Fibroblast of the aortic adventitia (primary cell): ENCODE results near the gene NDUFB10. TPM values are rescaled to one million over a fixed set of nuclear protein-coding genes. Genes with fewer than 3 reads are reported as not detected.
"Not testable (repeated sequence)": the region's sequence is repeated elsewhere in the genome, so short reads cannot be mapped to it uniquely, and the experiment has no call there.

Source experiments
- DNase-seq: peaks from one replicate; pipeline ENCODE4 v3.0.0-alpha.2; 2010; ENCODE audit warnings: low read depth
- H3K4me3 ChIP-seq: 2 replicates; pipeline ENCODE4 v1.5.1; 2011; ENCODE audit warnings: low read depth, mild to moderate bottlenecking, control low read depth, low read length, moderate library complexity
- total RNA-seq: library from RNA; depleted of rRNA; stranded (reverse); fragments of >200 nt; gene quantifications from 2 replicates; pipeline ENCODE4 v1.2.3, GENCODE V29; 2012; ENCODE audit warnings: low replicate concordance
- TF ChIP-seq, protein P1 (sequence below): IDR thresholded peaks from 2 replicates; pipeline ENCODE4 v1.5.1; 2011; ENCODE audit warnings: mild to moderate bottlenecking, low read length, control low read depth, inconsistent platforms; ENCODE audit not compliant: insufficient read depth

Gene NDUFB10
- total RNA-seq, 1 donor: 105 TPM

DNA sequence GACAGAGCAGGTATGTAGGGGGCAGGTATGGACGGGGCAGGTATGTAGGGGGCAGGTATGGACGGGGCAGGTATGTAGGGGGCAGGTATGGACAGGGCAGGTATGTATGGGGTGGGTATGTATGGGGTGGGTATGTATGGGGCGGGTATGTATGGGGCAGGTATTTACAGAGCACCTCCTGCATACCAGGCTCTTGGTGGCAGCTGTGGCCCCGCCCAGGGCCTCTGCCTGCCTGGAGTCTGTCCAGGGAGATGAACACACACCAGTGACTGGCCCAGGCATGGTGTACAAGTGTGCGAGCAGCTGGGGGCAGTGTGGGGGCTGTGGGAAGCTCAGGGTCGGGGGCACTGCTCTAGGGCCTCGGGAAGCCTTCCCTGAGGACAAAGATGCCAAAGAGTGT, 9.3 kb upstream of the NDUFB10 start:
- TF ChIP-seq, protein P1, sequence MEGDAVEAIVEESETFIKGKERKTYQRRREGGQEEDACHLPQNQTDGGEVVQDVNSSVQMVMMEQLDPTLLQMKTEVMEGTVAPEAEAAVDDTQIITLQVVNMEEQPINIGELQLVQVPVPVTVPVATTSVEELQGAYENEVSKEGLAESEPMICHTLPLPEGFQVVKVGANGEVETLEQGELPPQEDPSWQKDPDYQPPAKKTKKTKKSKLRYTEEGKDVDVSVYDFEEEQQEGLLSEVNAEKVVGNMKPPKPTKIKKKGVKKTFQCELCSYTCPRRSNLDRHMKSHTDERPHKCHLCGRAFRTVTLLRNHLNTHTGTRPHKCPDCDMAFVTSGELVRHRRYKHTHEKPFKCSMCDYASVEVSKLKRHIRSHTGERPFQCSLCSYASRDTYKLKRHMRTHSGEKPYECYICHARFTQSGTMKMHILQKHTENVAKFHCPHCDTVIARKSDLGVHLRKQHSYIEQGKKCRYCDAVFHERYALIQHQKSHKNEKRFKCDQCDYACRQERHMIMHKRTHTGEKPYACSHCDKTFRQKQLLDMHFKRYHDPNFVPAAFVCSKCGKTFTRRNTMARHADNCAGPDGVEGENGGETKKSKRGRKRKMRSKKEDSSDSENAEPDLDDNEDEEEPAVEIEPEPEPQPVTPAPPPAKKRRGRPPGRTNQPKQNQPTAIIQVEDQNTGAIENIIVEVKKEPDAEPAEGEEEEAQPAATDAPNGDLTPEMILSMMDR: no peak
- DNase-seq: no peak

DNA sequence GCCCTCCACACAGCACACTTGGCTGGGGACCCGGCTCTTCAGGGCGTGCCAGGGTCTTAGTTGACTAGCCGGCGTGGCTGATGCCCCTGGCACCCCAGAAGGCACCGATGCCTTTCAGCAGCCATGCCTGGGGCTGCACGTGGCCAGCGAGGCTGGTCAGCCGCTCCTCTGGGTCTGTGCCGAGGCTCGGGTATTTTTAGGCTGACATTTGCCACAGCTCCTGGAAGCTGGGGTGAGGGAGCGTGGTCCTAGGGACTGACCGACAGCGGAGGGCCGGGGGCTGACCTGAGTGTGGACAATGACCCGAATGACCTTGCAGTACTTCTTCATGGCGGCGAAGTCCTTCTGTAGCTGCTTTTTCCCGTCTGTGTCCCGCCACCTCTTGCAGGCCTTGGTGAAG, 8.8 kb upstream of the NDUFB10 start:
- TF ChIP-seq, protein P1: no peak
- no peak for DNase-seq
- no peak overlapping the region for H3K4me3 ChIP-seq

More for the DNA sequence above, 9.3 kb upstream of the NDUFB10 start:
- no peak overlapping the region for H3K4me3 ChIP-seq

DNA sequence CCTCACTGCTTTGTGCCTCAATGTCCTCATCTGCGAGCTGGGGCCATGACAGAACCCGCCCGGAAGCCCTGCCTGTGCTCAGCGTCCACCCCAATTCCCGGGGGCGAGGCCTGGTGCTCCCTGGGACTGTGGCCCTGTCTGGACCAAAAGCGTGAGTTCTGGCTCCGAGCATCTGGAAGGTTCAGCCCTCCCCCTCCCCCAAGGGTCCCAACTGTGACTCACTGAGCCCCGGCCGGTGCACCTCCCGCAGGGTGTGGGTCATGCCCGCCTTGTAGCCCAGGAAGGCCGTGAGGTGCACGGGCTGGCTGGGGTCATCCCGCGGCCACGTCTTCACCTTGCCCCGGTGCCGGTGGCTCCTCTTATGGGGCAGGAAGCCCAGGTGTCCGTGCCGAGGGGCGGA, 5.6 kb upstream of the NDUFB10 start:
- DNase-seq: no peak
- TF ChIP-seq, protein P1: no peak
- no peak overlapping the region for H3K4me3 ChIP-seq

DNA sequence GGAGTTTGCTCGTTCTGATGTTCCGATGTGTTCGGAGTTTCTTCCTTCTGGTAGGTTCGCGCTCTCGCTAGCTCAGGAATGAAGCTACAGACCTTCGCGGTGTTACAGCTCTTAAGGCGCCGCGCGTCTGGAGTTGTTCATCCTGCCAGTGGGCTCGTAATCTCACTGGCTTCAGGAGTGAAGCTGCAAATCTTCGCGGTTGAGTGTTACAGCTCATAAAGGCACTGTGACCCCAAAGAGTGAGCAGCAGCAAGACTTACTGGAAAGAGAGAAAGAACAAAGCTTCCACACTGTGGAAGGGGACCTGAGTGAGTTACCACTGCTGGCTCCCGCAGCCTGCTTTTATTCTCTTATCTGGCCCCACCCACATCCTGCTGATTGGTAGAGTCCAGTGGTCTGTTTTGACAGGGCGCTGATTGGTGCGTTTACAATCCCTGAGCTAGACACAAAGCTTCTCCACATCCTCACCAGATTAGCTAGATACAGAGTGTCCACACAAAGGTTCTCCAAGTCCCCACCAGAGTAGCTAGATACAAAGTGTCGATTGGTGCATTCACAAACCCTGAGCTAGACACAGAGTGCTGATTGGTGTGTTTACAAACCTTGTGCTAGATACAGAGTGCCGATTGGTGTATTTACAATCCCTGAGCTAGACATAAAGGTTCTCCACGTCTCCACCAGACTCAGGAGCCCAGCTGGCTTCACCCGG, 1.8 kb upstream of the NDUFB10 start:
- DNase-seq, H3K4me3 ChIP-seq: not testable (repeated sequence)

DNA sequence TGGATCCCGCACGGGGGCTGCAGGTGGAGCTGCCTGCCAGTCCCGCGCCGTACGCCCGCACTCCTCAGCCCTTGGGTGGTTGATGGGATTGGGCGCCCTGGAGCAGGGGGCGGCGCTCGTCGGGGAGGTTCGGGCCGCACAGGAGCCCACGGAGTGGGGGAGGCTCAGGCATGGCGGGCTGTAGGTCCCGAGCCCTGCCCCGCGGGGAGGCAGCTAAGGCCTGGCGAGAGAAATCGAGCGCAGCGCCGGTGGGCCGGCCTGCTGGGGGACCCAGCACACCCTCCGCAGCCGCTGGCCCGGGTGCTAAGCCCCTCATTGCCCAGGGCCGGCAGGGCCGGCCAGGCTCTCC, 1.2 kb upstream of the NDUFB10 start:
- not testable (repeated sequence) for H3K4me3 ChIP-seq, DNase-seq

DNA sequence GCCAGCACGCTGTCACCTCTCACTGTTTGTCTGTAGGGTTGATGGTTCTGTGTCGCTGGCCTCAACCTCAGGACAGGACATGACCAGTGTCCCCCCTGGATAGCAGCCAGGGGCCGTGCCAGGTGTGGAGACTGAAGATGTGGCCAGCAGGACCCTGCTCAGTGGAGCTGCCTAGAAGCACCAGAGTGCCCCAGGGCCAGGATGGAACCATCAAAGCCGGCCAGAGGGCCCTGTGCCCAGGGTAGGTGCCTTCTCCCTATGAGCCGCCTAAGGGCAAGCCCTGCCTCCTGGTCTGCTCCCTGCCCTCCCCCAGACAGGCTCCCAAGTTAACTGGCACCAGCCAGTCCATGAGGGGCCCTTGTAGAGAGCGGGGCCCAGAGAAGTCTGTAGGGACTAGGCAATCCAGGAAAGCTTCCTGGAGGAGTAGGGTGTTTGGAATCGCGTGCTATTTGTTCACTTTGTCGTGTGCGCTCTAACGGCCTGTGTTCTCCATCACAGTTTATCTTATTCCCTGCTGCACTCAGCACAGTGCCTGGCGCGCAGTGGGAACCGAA, 546 bp upstream of the NDUFB10 start:
- H3K4me3 ChIP-seq: peak overlapping the region; percentile 37
- TF ChIP-seq, protein P1: no peak
- no peak for DNase-seq

DNA sequence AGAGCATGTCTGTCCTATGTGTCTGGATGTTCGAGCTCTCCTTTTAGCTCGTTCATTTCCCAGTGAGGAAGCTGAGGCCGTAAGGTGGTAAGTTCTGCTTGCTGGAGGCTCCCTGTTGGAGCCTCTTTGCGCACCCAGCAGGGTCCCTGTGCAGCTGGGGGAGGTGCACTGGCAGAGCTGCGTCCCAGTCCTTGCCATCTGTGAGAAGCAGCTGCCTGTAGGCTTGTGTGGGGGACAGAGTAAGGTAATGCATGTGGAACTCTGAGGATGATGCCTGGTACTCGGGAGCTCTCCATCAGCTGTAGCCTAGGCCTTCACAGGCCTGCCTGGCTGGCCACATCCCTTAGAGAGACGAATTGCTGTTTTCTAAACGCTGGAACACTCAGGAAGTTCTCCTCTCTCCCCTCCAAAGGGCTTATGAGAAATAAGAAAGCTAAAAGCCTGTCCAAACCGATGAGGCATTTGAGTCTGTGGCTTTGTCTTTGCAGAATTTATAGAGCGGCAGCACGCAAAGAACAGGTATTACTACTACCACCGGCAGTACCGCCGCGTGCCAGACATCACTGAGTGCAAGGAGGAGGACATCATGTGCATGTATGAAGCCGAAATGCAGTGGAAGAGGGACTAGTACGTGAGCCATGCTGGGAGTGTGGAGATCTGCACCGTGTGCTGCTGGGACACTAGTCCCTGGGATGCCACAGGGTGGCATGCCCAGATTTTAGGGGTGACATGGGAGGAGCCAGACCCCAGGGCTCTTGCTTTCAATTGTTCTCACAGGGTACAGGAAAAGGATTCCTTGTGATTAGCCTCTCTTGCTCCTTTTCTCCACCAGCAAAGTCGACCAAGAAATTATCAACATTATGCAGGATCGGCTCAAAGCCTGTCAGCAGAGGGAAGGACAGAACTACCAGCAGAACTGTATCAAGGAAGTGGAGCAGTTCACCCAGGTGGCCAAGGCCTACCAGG, 1.6 kb downstream of the NDUFB10 start:
- TF ChIP-seq, protein P1: no peak
- peak overlapping the region; percentile 85 for H3K4me3 ChIP-seq
- DNase-seq: peak; percentile 43
